GM10266 (cell line): Measurements from ENCODE around the gene DCST1.
A peak's percentile ranks its signal among the peaks of the same experiment; 100 is the strongest.

Experiments
- DNase-seq: peaks from one replicate; pipeline ENCODE4 v3.0.0; 2012; ENCODE audit errors: extremely low spot score
- CTCF ChIP-seq: IDR thresholded peaks from 2 replicates; pipeline ENCODE4 v1.5.1; 2012; ENCODE audit warnings: mild to moderate bottlenecking, low read depth; ENCODE audit not compliant: control insufficient read depth, insufficient read depth; ENCODE audit errors: missing control alignments

DCST1 gene

DNA sequence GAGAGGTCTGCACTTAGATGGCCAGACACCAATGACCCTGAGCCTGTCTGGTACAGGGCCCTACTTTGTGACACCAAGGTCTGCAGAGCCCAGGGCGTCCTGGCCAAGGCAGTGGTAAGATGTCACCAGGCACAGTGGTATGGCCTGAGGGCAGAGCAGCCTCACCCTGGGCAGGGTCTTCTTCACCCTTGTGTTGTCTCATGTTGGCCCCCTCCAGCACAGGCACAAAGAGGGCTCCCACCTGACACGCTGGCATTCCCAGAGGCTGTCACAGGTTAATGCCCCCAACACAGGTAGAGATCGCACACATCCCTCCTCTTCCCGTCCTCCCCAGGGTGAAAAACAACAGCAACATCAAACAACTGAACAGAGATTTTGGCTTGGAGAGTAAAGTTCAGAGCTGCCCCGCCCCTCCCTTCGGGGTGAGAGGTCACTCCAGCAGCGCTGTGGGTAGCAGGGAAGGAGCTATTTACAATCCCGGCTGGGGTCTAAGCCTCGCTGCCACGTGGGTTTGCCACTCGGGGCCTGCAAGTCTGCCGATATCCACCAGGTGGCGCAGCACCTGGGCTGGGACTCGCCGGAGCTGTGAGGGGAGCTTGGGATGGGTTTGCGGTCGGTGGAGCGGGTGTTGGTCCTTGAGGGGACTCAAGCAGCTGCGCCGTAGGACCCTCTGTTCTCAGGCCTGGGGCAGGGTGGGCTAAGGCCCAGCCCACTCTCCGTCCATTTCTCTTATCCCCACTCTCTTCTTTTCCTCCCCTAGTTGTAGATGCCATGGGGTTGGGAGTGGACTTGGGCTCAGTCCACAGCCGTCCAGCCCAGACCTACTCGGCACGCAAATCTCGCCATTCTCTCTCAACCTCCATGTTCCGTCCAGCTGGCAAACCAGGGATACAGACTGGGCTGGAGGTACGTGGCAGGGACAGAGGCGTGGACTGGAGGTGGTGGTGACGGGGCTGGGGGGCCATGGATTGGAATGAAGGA, 57.7 kb downstream of the DCST1 start:
- DNase-seq: peak; percentile 78
- TF ChIP-seq CTCF: peak; percentile 98

GRCh38 chr1:155092131-155092530, 58.5 kb downstream of the DCST1 start:
- no peak for TF ChIP-seq CTCF
- no peak for DNase-seq

GRCh38 chr1:155092641-155093040, 59.0 kb downstream of the DCST1 start:
- no peak for DNase-seq
- TF ChIP-seq CTCF: no peak

GRCh38 chr1:155093911-155094621, 60.4 kb downstream of the DCST1 start:
- TF ChIP-seq CTCF: no peak
- no peak for DNase-seq

DNA sequence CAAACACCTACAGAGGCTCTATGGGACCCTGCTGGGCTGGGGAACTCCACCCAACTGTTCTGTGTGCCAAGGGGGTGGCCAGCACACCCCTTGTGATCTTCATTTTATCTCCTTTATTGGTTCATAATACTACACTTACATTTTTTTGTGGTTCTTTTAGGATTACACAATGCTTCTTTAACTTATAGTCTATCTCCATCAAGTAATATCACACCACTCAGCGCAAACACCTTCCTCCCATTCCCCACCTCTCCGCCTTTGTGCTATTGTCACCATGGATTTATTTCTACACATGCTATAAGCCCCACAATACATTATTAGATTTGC, 61.0 kb downstream of the DCST1 start:
- no peak for DNase-seq
- no peak for TF ChIP-seq CTCF

DNA sequence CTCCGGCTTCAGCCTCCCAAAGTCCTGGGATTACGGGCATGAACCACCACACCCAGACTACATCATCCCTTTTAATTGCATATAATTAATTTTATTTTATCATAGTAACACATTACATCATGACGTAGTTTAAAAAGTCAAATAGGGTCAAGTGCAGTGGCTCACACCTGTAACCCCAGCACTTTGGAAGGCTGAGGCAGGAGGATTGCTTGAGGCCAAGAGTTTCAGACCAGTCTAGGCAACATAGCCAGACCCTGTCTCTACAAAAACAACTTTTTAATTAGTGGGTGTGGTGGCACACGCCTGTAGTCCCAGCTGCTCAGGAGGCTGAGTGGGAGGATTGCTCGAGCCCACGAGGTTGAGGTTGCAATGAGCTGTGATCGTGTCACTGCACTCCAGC, 65.7 kb downstream of the DCST1 start:
- TF ChIP-seq CTCF: no peak
- DNase-seq: no peak
